Thyroid gland (tissue), 4 donors: ENCODE data around the gene H3-3A.

Experiments used
- POLR2A ChIP-seq, 2 donors: fragments of 450-650 bp; IDR thresholded peaks; one replicate each; pipeline ENCODE4 v1.6.1; 2017; ENCODE audit warnings: antibody characterized with exemption in 2 of 2, mild to moderate bottlenecking in 2 of 2, moderate library complexity in 1 of 2
- TF ChIP-seq, protein P1 (sequence below), 6 experiments: fragments of 200-600 bp in 3 of 6; fragments of 450-650 bp in 3 of 6; sonication (generic) in 3 of 6; IDR thresholded peaks; one replicate each; pipeline ENCODE4 v1.5.1; 2016 to 2019; ENCODE audit warnings: antibody characterized with exemption in 6 of 6, mild to moderate bottlenecking in 2 of 6, inconsistent platforms in 1 of 6, moderate library complexity in 1 of 6

- TF ChIP-seq, protein P1, sequence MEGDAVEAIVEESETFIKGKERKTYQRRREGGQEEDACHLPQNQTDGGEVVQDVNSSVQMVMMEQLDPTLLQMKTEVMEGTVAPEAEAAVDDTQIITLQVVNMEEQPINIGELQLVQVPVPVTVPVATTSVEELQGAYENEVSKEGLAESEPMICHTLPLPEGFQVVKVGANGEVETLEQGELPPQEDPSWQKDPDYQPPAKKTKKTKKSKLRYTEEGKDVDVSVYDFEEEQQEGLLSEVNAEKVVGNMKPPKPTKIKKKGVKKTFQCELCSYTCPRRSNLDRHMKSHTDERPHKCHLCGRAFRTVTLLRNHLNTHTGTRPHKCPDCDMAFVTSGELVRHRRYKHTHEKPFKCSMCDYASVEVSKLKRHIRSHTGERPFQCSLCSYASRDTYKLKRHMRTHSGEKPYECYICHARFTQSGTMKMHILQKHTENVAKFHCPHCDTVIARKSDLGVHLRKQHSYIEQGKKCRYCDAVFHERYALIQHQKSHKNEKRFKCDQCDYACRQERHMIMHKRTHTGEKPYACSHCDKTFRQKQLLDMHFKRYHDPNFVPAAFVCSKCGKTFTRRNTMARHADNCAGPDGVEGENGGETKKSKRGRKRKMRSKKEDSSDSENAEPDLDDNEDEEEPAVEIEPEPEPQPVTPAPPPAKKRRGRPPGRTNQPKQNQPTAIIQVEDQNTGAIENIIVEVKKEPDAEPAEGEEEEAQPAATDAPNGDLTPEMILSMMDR (IDR thresholded peaks at IDR 0.05), result no peak
- no peak for TF ChIP-seq POLR2A (IDR thresholded peaks at IDR 0.05)
Measured at GRCh38 chr1:226066415-226067078, 4.0 kb downstream of the H3-3A start.
